GM20431 (cell line): ENCODE results near the gene XRCC5.
"Not testable (repeated sequence)": the region's sequence is repeated elsewhere in the genome, so short reads cannot be mapped to it uniquely, and the experiment has no call there.

Experiments
- in situ Hi-C: fragments of 300-500 bp; cut with MseI, MboI; formaldehyde crosslinking; loops from one replicate; pipeline ENCODE4 v1.15.0; 2020; ENCODE audit warnings: low sequenced_read_pairs; ENCODE audit not compliant: unreplicated experiment

XRCC5 gene

GRCh38 chr2:216183462-216183861 is 74.3 kb downstream of the XRCC5 start:
- in situ Hi-C loops: no loop called here

GRCh38 chr2:216188559-216188850 is 79.4 kb downstream of the XRCC5 start:
- in situ Hi-C loops: no loop called here

- in situ Hi-C loops: no loop called here
Observed at GRCh38 chr2:216188956-216189355, 79.8 kb downstream of the XRCC5 start.

- in situ Hi-C loops: no loop called here
Observed at GRCh38 chr2:216189410-216189809, 80.3 kb downstream of the XRCC5 start.

GRCh38 chr2:216192181-216192580 is 83.0 kb downstream of the XRCC5 start:
- in situ Hi-C loops: no loop called here

GRCh38 chr2:216192931-216193330 is 83.8 kb downstream of the XRCC5 start:
- in situ Hi-C loops: no loop called here

- in situ Hi-C loops: no loop called here
Observed at GRCh38 chr2:216194013-216194412, 84.9 kb downstream of the XRCC5 start.

- in situ Hi-C loops: no loop called here
Observed at GRCh38 chr2:216194561-216194960, 85.4 kb downstream of the XRCC5 start.

- in situ Hi-C loops: no loop called here
Observed at GRCh38 chr2:216195565-216196029, 86.4 kb downstream of the XRCC5 start.

- in situ Hi-C loops: no loop called here
Observed at GRCh38 chr2:216201692-216202306, 92.7 kb downstream of the XRCC5 start.

GRCh38 chr2:216202626-216203250 is 93.6 kb downstream of the XRCC5 start:
- in situ Hi-C loops: no loop called here

- in situ Hi-C loops: no loop called here
Observed at GRCh38 chr2:216205486-216205885, 96.3 kb downstream of the XRCC5 start.

GRCh38 chr2:216206041-216206703 is 97.0 kb downstream of the XRCC5 start:
- in situ Hi-C loops: no loop called here

GRCh38 chr2:216206821-216207220 is 97.7 kb downstream of the XRCC5 start:
- in situ Hi-C loops: no loop called here

GRCh38 chr2:216208661-216209060 is 99.5 kb downstream of the XRCC5 start:
- in situ Hi-C loops: not testable (repeated sequence)

- in situ Hi-C loops: loop anchor here (10.0 kb wide), 1 partner anchor 454 kb away; no protein-coding TSS in a partner anchor
Observed at GRCh38 chr2:216210701-216211540, 101.8 kb downstream of the XRCC5 start.

GRCh38 chr2:216211614-216212145 is 102.5 kb downstream of the XRCC5 start:
- in situ Hi-C loops: loop anchor here (10.0 kb wide), 1 partner anchor 453 kb away; no protein-coding TSS in a partner anchor

- in situ Hi-C loops: loop anchor here (10.0 kb wide), 1 partner anchor 450 kb away; no protein-coding TSS in a partner anchor
Observed at GRCh38 chr2:216214768-216215167, 105.6 kb downstream of the XRCC5 start.

- in situ Hi-C loops: loop anchor here (10.0 kb wide), 1 partner anchor 449 kb away; no protein-coding TSS in a partner anchor
Observed at GRCh38 chr2:216215658-216216390, 106.7 kb downstream of the XRCC5 start.
